RWPE2 (cell line): ENCODE results near the gene DNAH8.
"Not testable (repeated sequence)": the region's sequence is repeated elsewhere in the genome, so short reads cannot be mapped to it uniquely, and the experiment has no call there.

Experiments
- ATAC-seq: fragments of 200-7000 bp; cut with Tn5 transposase; 3 replicates; pipeline ENCODE4 v1.9.1; 2021; ENCODE audit warnings: low read depth
- DNase-seq: peaks from one replicate; pipeline ENCODE4 v3.0.0-alpha.2; 2020; ENCODE audit warnings: low spot score
- H3K27ac ChIP-seq: fragments of 450-650 bp; 2 replicates; pipeline ENCODE4 v1.5.1; 2017; ENCODE audit warnings: mild to moderate bottlenecking; ENCODE audit not compliant: poor library complexity, severe bottlenecking
- H3K27me3 ChIP-seq: fragments of 250-450 bp; sonication (Bioruptor Pico); 2 replicates; pipeline ENCODE4 v1.5.1; 2021; ENCODE audit warnings: mild to moderate bottlenecking, moderate library complexity; ENCODE audit not compliant: insufficient read depth, poor library complexity, severe bottlenecking
- H3K36me3 ChIP-seq: fragments of 250-450 bp; sonication (Bioruptor Pico); 2 replicates; pipeline ENCODE4 v1.5.1; 2020; ENCODE audit warnings: low read depth, mild to moderate bottlenecking, moderate library complexity
- H3K4me1 ChIP-seq: fragments of 250-450 bp; sonication (Bioruptor Pico); 2 replicates; pipeline ENCODE4 v1.5.1; 2021; ENCODE audit warnings: mild to moderate bottlenecking, moderate library complexity; ENCODE audit not compliant: insufficient read depth, poor library complexity, severe bottlenecking
- H3K4me3 ChIP-seq: fragments of 250-450 bp; sonication (Bioruptor Pico); 2 replicates; pipeline ENCODE4 v1.5.1; 2021; ENCODE audit warnings: mild to moderate bottlenecking, moderate library complexity; ENCODE audit not compliant: severe bottlenecking
- H3K9me3 ChIP-seq: fragments of 250-450 bp; sonication (Bioruptor Pico); 2 replicates; pipeline ENCODE4 v1.5.1; 2021; ENCODE audit warnings: mild to moderate bottlenecking, moderate library complexity; ENCODE audit not compliant: severe bottlenecking
- TF ChIP-seq, protein P1 (sequence below): fragments of 450-650 bp; IDR thresholded peaks from one replicate; pipeline ENCODE4 v1.5.1; 2017; ENCODE audit warnings: mild to moderate bottlenecking, moderate library complexity; ENCODE audit not compliant: poor library complexity, severe bottlenecking

The DNAH8 gene

GRCh38 chr6:38865521-38866174 is 150.5 kb downstream of the DNAH8 start:
- DNase-seq = no peak
- no peak for ATAC-seq
- H3K27me3 ChIP-seq = no peaks in the 10 kb centered on the region

GRCh38 chr6:38867726-38868125 is 152.6 kb downstream of the DNAH8 start:
- Histone ChIP-seq H3K4me3 (no peak overlapping the region), H3K4me1 (peaks cover 7% of the 10 kb centered on the region), H3K36me3 (no peaks in the 10 kb centered on the region), H3K27me3 (no peaks in the 10 kb centered on the region), H3K9me3 (no peaks in the 10 kb centered on the region), H3K27ac (no peak overlapping the region)
- TF ChIP-seq, protein P1, sequence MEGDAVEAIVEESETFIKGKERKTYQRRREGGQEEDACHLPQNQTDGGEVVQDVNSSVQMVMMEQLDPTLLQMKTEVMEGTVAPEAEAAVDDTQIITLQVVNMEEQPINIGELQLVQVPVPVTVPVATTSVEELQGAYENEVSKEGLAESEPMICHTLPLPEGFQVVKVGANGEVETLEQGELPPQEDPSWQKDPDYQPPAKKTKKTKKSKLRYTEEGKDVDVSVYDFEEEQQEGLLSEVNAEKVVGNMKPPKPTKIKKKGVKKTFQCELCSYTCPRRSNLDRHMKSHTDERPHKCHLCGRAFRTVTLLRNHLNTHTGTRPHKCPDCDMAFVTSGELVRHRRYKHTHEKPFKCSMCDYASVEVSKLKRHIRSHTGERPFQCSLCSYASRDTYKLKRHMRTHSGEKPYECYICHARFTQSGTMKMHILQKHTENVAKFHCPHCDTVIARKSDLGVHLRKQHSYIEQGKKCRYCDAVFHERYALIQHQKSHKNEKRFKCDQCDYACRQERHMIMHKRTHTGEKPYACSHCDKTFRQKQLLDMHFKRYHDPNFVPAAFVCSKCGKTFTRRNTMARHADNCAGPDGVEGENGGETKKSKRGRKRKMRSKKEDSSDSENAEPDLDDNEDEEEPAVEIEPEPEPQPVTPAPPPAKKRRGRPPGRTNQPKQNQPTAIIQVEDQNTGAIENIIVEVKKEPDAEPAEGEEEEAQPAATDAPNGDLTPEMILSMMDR = no peak
- no peak for DNase-seq
- ATAC-seq = peak; percentile 89

More at GRCh38 chr6:38865521-38866174, 150.5 kb downstream of the DNAH8 start:
- Histone ChIP-seq H3K9me3 (no peaks in the 10 kb centered on the region), H3K4me1 (peaks cover 7% of the 10 kb centered on the region), H3K27ac (no peak overlapping the region), H3K4me3 (no peak overlapping the region), H3K36me3 (no peaks in the 10 kb centered on the region)
- TF ChIP-seq, protein P1 = no peak

DNA sequence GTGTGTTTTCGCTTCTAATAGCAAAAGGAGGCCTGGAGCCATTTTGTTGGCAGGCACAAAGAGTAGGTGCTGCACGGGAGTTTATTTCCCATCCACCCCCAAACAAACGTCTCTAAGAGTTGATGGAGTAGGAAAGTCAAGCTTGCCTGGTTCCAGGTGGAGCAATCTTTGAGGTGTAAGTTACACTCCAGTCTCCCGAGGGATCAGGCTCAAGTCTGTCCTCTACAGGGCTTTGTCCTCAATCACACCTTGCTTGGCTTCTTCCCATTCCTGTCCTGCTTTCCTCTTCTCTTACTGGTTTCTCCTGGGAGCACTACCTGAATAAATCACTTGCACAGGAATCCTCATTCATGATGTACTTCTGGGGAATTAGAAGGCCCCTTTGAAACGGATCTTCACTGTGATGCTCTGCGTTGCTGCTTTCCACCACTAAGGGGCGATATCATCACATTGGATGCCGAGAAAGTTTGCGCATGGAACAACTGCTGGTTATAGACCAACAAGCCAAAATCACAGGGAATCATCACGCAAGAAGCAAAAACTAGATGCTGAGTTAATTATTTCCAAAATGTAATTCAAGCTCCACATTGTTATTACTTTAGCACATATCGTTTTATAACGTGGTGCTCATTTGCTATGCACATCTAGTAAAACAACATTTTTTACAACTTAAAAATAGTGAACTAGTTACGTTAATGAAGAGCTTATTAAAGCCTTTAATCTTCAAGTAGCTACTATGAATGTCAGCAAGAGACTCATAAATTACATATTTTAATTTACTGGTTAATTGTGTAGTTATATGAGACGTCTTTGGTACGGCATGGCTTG is 156.8 kb downstream of the DNAH8 start:
- DNase-seq = no peak
- TF ChIP-seq, protein P1 = peak; percentile 88
- H3K27ac ChIP-seq = no peak overlapping the region
- H3K27me3 ChIP-seq = no peaks in the 10 kb centered on the region
- H3K4me1 ChIP-seq = peaks cover 7% of the 10 kb centered on the region
- H3K4me3 ChIP-seq = no peak overlapping the region
- H3K36me3 ChIP-seq = no peaks in the 10 kb centered on the region
- no peaks in the 10 kb centered on the region for H3K9me3 ChIP-seq
- ATAC-seq = no peak

DNA sequence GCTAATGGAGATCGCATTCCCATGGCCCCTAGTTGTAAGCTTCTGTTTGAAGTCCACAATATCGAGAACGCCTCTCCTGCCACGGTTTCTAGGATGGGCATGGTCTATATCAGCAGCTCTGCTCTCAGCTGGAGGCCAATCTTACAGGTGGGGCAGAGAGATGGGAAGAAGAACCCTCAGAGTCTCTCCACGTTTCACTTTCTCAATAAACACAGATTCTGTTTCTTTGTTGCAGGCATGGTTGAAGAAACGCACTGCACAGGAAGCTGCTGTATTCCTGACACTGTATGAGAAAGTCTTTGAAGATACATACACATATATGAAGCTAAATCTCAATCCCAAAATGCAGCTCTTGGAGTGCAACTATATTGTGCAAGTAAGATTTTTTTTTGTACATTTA is 157.9 kb downstream of the DNAH8 start:
- TF ChIP-seq, protein P1 = no peak
- Histone ChIP-seq H3K36me3 (no peaks in the 10 kb centered on the region), H3K4me3 (no peak overlapping the region), H3K27ac (no peak overlapping the region), H3K27me3 (no peaks in the 10 kb centered on the region), H3K4me1 (no peaks in the 10 kb centered on the region), H3K9me3 (no peaks in the 10 kb centered on the region)
- ATAC-seq (no peak), DNase-seq (no peak)

DNA sequence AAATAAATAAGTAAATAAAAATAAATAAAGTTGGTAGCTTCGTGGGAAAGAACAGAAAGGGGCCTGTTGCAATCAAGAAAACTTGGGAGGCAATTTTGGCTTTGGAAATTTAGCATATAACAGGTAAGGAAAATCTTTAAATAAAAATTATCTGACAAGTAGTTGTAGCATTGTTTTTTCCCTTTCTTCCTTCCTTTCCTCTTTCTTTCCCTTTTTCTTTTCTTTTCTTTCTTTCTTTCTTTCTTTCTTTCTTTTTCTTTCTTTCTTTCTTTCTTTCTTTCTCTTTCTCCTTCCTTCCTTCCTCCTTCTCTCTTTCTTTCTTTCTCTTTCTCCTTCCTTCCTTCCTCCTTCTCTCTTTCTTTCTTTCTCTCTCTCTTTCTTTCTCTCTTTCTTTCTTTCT is 158.7 kb downstream of the DNAH8 start:
- not testable (repeated sequence) for H3K36me3 ChIP-seq, DNase-seq, H3K27ac ChIP-seq, H3K9me3 ChIP-seq, H3K4me1 ChIP-seq, H3K4me3 ChIP-seq, H3K27me3 ChIP-seq, ATAC-seq
